Spleen (tissue), 11 donors: ENCODE measurements around the gene NRCAM. TPM values are rescaled to one million over a fixed set of nuclear protein-coding genes. Genes with fewer than 3 reads are reported as not detected.

ENCODE experiments used
- DNase-seq: peaks from one replicate; pipeline ENCODE4 v3.0.0-alpha.2; 2020
- H3K27ac ChIP-seq, 8 donors: fragments of 200-600 bp; sonication (generic) in 7 of 8; 1 replicate in 4 of 8; 2 replicates in 4 of 8; pipeline versions ENCODE4 v1.5.0 to v1.8.0; 2016 to 2021; ENCODE audit warnings: inconsistent platforms in 4 of 8, mild to moderate bottlenecking in 4 of 8, moderate library complexity in 1 of 8
- H3K27me3 ChIP-seq, 7 donors: fragments of 200-600 bp; sonication (generic) in 6 of 7; replicated peaks in 1 of 7; 1 replicate in 4 of 7; 2 replicates in 3 of 7; pipeline versions ENCODE4 v1.5.0 to v1.8.0; 2016 to 2021; ENCODE audit warnings: inconsistent platforms in 3 of 7, mild to moderate bottlenecking in 1 of 7
- H3K36me3 ChIP-seq, 6 donors: fragments of 200-600 bp; sonication (generic) in 5 of 6; 1 replicate in 4 of 6; 2 replicates in 2 of 6; pipeline versions ENCODE4 v1.5.0 to v1.8.0; 2016 to 2021; ENCODE audit warnings: inconsistent platforms in 2 of 6
- H3K4me1 ChIP-seq, 6 donors: fragments of 200-600 bp; sonication (generic) in 5 of 6; 1 replicate in 3 of 6; 2 replicates in 3 of 6; pipeline versions ENCODE4 v1.5.0 to v1.8.0; 2016 to 2021; ENCODE audit warnings: inconsistent platforms in 3 of 6
- H3K4me3 ChIP-seq, 8 donors: fragments of 200-600 bp; sonication (generic) in 7 of 8; 1 replicate in 4 of 8; 2 replicates in 4 of 8; pipeline versions ENCODE4 v1.5.0 to v1.8.0; 2016 to 2021; ENCODE audit warnings: inconsistent platforms in 4 of 8, mild to moderate bottlenecking in 4 of 8, moderate library complexity in 2 of 8
- H3K9me3 ChIP-seq, 8 donors: fragments of 200-600 bp; sonication (generic) in 7 of 8; 1 replicate in 4 of 8; 2 replicates in 4 of 8; pipeline versions ENCODE4 v1.5.0 to v1.8.0; 2016 to 2021; ENCODE audit warnings: inconsistent platforms in 4 of 8
- POLR2A ChIP-seq, 3 donors: fragments of 450-650 bp; IDR thresholded peaks; one replicate each; pipeline ENCODE4 v1.5.1; 2017; ENCODE audit warnings: antibody characterized with exemption in 3 of 3, mild to moderate bottlenecking in 1 of 3
- POLR2AphosphoS5 ChIP-seq, 3 donors: sonication (generic); formaldehyde crosslinking; IDR thresholded peaks; one replicate each; pipeline ENCODE4 v1.5.1; 2017; ENCODE audit warnings: antibody characterized with exemption in 3 of 3
- WGBS, 5 donors: extraction: QIAGEN DNeasy Blood & Tissue Kit in 3 of 5; methylation state at CpG; one replicate each; pipeline versions ENCODE4 v1.1.5 to v1.1.7; 2013 to 2018; 5-methylcytosine and 5-hydroxymethylcytosine counted together
- intact Hi-C: fragments of 100-400 bp; cut with DNase I; formaldehyde crosslinking; loops from one replicate; pipeline ENCODE4 v1.15.0; 2023; ENCODE audit warnings: low total_unique reads
- polyA plus RNA-seq, 3 donors: library from polyadenylated mRNA; stranded (reverse); fragments of 200-250 nt; gene quantifications; one replicate each; pipeline ENCODE4 v1.2.1, GENCODE V29; 2013
- total RNA-seq, 7 donors: library from RNA; depleted of rRNA in 3 of 7; stranded (reverse); fragments of >200 nt in 3 of 7; fragmentation: NEBNext Ultra II Directional in 4 of 7; extraction: Animal tissue kit (Norgen Biotek cat#: 25700) in 4 of 7; gene quantifications; one replicate each; pipeline versions ENCODE4 v1.1.0 to v1.2.1, GENCODE V29; 2016 to 2021
- TF ChIP-seq, protein P1 (sequence below), 11 experiments: fragments of 200-600 bp in 7 of 11; fragments of 450-650 bp in 4 of 11; sonication (generic) in 4 of 11; IDR thresholded peaks in 8 of 11; conservative IDR thresholded peaks in 3 of 11; 1 replicate in 7 of 11; 2 replicates in 4 of 11; pipeline versions ENCODE4 v1.4.0 to v1.8.0; 2016 to 2021; ENCODE audit warnings: antibody characterized with exemption in 11 of 11, inconsistent platforms in 4 of 11, mild to moderate bottlenecking in 1 of 11
- donor health status: healthy with polysubstance abuse.
- donor health status: DM: no; HTN: no; CAD: no; lungs with moderate emphysema.
- donor health status: DM: no; HTN: no; CAD: no.
- donor health status: Bipolar disorder and iron deficiency.
- donor health status: healthy.
- donor health status: DM: no; HTN: no; CAD: no.
- donor health status: DM: yes; HTN: yes; CAD: no.

NRCAM gene
- total and polyA plus RNA-seq, 10 donors = 4.1 to 88.5 (median 15.0) TPM

- Histone ChIP-seq H3K36me3 (no peaks in the 10 kb centered on the region), H3K4me3 (no peak overlapping the region), H3K4me1 (no peaks in the 10 kb centered on the region), H3K9me3 (no peaks in the 10 kb centered on the region), H3K27me3 (no peaks in the 10 kb centered on the region), H3K27ac (no peak overlapping the region)
- 85 to 92% (median 90%) methylated on average over 5 of the region's 5 CpGs for WGBS, 5 donors
- DNase-seq = no peak
- intact Hi-C loops = no loop called here
- no peak for TF ChIP-seq POLR2A (IDR thresholded peaks at IDR 0.05)
- no peak for TF ChIP-seq POLR2AphosphoS5 (IDR thresholded peaks at IDR 0.05)
- TF ChIP-seq, protein P1, sequence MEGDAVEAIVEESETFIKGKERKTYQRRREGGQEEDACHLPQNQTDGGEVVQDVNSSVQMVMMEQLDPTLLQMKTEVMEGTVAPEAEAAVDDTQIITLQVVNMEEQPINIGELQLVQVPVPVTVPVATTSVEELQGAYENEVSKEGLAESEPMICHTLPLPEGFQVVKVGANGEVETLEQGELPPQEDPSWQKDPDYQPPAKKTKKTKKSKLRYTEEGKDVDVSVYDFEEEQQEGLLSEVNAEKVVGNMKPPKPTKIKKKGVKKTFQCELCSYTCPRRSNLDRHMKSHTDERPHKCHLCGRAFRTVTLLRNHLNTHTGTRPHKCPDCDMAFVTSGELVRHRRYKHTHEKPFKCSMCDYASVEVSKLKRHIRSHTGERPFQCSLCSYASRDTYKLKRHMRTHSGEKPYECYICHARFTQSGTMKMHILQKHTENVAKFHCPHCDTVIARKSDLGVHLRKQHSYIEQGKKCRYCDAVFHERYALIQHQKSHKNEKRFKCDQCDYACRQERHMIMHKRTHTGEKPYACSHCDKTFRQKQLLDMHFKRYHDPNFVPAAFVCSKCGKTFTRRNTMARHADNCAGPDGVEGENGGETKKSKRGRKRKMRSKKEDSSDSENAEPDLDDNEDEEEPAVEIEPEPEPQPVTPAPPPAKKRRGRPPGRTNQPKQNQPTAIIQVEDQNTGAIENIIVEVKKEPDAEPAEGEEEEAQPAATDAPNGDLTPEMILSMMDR (IDR thresholded peaks at IDR 0.05 in 8 of 11, conservative IDR thresholded peaks at IDR 0.05 in 3 of 11) = no peak
These were observed 289.5 kb downstream of the NRCAM start for GRCh38 chr7:108166687-108167086.

- no peaks in the 10 kb centered on the region for H3K9me3 ChIP-seq
- TF ChIP-seq, protein P1 (IDR thresholded peaks at IDR 0.05 in 8 of 11, conservative IDR thresholded peaks at IDR 0.05 in 3 of 11) = no peak
- TF ChIP-seq POLR2AphosphoS5 (IDR thresholded peaks at IDR 0.05) (no peak), POLR2A (IDR thresholded peaks at IDR 0.05) (no peak)
- DNase-seq = no peak
- no peak overlapping the region for H3K4me3 ChIP-seq
- WGBS, 5 donors = 91 to 97% (median 94%) methylated on average over 2 of the region's 2 CpGs
- no peaks in the 10 kb centered on the region for H3K27me3 ChIP-seq
- intact Hi-C loops = no loop called here
- no peaks in the 10 kb centered on the region for H3K36me3 ChIP-seq
- no peak overlapping the region for H3K27ac ChIP-seq
- H3K4me1 ChIP-seq = no peaks in the 10 kb centered on the region
These were observed 290.5 kb downstream of the NRCAM start for GRCh38 chr7:108165723-108166122.

DNA sequence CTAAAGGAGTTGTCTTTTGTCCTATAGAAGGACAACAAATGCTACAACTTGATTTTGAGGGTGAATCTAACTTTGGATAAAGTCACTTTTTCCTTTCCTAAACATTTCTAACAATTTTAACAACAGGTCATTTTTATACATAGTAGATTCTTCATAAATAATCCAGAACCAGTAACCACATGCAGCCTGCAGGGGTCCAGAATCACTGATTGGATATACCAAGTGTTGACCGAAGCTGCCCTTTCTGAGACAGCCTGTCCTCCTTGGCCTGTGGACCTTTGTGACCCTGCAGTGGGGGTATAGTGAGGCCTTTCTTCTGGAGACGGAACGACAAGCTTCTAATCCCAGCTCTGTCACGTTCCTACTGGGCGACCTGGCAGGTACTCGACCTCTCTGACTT is 291.3 kb downstream of the NRCAM start:
- DNase-seq = no peak
- no peaks in the 10 kb centered on the region for H3K4me1 ChIP-seq
- H3K27me3 ChIP-seq = no peaks in the 10 kb centered on the region
- TF ChIP-seq, protein P1 (IDR thresholded peaks at IDR 0.05 in 8 of 11, conservative IDR thresholded peaks at IDR 0.05 in 3 of 11) = no peak
- TF ChIP-seq POLR2A (IDR thresholded peaks at IDR 0.05) = no peak
- no peak for TF ChIP-seq POLR2AphosphoS5 (IDR thresholded peaks at IDR 0.05)
- H3K36me3 ChIP-seq = no peaks in the 10 kb centered on the region
- H3K27ac ChIP-seq = no peak overlapping the region
- no peak overlapping the region for H3K4me3 ChIP-seq
- H3K9me3 ChIP-seq = no peaks in the 10 kb centered on the region
- 68 to 75% (median 71%) methylated on average over 6 of the region's 6 CpGs for WGBS, 5 donors
- intact Hi-C loops = no loop called here

- H3K27me3 ChIP-seq = no peaks in the 10 kb centered on the region
- no peaks in the 10 kb centered on the region for H3K4me1 ChIP-seq
- TF ChIP-seq, protein P1 (IDR thresholded peaks at IDR 0.05 in 8 of 11, conservative IDR thresholded peaks at IDR 0.05 in 3 of 11) = no peak
- TF ChIP-seq POLR2A (IDR thresholded peaks at IDR 0.05) = no peak
- TF ChIP-seq POLR2AphosphoS5 (IDR thresholded peaks at IDR 0.05) = no peak
- H3K27ac ChIP-seq = no peak overlapping the region
- intact Hi-C loops = no loop called here
- 68 to 81% (median 79%) methylated on average over 6 of the region's 6 CpGs for WGBS, 5 donors
- H3K36me3 ChIP-seq = no peaks in the 10 kb centered on the region
- no peak overlapping the region for H3K4me3 ChIP-seq
- no peak for DNase-seq
- H3K9me3 ChIP-seq = no peaks in the 10 kb centered on the region
These were observed 291.9 kb downstream of the NRCAM start for GRCh38 chr7:108164342-108164741.
